Measurements from ENCODE around the gene ITPRID2.

ITPRID2 gene

GRCh38 chr2:181879295-181879694 is 12.2 kb upstream of the ITPRID2 start:
- H3K27ac ChIP-seq, result no peak overlapping the region

DNA sequence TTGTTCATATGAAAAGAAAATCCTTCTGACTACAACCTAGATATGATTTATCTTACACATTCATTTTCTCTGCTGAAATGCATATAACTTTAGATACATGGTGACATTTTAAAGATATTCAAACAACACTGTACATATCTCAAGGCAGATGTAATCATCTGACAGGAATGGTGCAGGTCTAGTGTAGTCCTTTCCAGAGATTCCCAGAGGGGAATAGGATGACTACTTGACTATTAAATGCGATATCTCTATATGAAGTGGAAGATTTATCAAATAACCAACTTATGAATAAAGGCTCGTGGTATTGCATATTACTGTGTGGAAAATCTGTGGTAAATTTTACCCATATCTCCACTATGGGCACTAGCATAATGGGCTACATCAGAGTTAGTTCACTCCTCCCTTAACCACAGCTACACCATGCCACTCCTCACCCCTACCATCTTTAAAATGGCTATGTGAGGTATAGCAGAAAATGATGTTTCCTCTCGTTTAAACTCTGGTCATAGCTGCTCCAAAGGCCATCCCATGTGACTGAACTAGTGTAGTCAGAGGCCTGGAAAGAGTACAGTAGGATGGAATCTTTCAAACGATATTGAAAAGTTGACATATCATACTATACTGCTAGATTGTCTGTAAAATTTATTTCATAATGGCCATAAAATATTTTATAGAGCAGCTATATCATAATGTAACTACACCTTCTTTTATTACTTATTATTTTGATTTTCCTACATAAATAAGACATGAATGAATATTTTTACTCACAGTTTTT is 9.1 kb upstream of the ITPRID2 start:
- H3K4me3 ChIP-seq, result no peak overlapping the region
- DNase-seq (ENCODE audit: low spot score), result no peak
- H3K27ac ChIP-seq, result no peak overlapping the region
- TF ChIP-seq, protein P1, sequence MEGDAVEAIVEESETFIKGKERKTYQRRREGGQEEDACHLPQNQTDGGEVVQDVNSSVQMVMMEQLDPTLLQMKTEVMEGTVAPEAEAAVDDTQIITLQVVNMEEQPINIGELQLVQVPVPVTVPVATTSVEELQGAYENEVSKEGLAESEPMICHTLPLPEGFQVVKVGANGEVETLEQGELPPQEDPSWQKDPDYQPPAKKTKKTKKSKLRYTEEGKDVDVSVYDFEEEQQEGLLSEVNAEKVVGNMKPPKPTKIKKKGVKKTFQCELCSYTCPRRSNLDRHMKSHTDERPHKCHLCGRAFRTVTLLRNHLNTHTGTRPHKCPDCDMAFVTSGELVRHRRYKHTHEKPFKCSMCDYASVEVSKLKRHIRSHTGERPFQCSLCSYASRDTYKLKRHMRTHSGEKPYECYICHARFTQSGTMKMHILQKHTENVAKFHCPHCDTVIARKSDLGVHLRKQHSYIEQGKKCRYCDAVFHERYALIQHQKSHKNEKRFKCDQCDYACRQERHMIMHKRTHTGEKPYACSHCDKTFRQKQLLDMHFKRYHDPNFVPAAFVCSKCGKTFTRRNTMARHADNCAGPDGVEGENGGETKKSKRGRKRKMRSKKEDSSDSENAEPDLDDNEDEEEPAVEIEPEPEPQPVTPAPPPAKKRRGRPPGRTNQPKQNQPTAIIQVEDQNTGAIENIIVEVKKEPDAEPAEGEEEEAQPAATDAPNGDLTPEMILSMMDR (IDR thresholded peaks at IDR 0.05), result no peak

More at GRCh38 chr2:181879295-181879694, 12.2 kb upstream of the ITPRID2 start:
- no peak for DNase-seq (ENCODE audit: low spot score)
- TF ChIP-seq, protein P1 (IDR thresholded peaks at IDR 0.05), result no peak
- no peak overlapping the region for H3K4me3 ChIP-seq

GRCh38 chr2:181884601-181885000 is 6.9 kb upstream of the ITPRID2 start:
- Histone ChIP-seq H3K27ac (no peak overlapping the region), H3K4me3 (no peak overlapping the region)
- DNase-seq (ENCODE audit: low spot score), result no peak
- TF ChIP-seq, protein P1 (IDR thresholded peaks at IDR 0.05), result no peak

GRCh38 chr2:181885096-181885495 is 6.4 kb upstream of the ITPRID2 start:
- no peak for DNase-seq (ENCODE audit: low spot score)
- Histone ChIP-seq H3K4me3 (no peak overlapping the region), H3K27ac (no peak overlapping the region)
- TF ChIP-seq, protein P1 (IDR thresholded peaks at IDR 0.05), result no peak

DNA sequence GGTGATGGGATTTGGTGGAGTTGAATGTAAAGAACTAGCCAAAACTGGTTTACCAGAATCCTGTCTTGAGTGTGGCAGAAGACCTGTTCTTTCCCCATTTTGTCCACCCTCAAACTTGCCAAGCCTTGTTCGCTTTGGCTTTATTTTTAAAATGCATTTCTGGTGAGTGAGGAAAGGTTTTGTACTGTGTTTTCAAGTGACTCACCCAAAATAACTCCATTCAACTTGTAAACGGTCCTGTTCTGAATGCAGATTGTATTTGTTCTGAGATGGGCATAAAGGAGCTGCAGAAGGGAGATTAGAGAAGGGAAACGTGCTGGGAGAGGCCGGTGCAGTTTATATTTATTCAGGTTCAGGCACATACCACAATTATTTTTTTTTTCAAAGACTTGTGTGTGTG is 5.3 kb upstream of the ITPRID2 start:
- DNase-seq (ENCODE audit: low spot score), result no peak
- TF ChIP-seq, protein P1 (IDR thresholded peaks at IDR 0.05), result no peak
- Histone ChIP-seq H3K4me3 (no peak overlapping the region), H3K27ac (no peak overlapping the region)

DNA sequence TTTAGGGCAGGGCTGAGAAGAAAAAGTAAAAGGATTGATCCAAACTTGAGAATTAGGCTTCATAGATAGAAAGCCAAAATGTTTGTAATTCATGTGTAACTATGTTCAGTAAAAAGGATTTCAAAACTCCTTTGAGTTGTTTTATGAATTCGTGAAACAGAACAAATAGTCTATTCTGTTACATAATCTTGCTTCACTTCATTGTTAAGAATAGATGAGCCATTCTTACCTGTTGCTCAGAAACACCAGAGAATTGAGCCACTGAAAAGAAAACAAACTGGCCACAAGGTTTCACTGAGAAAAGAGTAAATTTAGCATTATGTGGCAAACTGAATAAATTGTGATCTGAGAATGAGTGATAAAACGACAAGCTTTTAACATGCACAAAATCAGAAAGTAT is 4.5 kb upstream of the ITPRID2 start:
- no peak overlapping the region for H3K27ac ChIP-seq
- TF ChIP-seq, protein P1 (IDR thresholded peaks at IDR 0.05), result no peak
- no peak for DNase-seq (ENCODE audit: low spot score)
- H3K4me3 ChIP-seq, result no peak overlapping the region

DNA sequence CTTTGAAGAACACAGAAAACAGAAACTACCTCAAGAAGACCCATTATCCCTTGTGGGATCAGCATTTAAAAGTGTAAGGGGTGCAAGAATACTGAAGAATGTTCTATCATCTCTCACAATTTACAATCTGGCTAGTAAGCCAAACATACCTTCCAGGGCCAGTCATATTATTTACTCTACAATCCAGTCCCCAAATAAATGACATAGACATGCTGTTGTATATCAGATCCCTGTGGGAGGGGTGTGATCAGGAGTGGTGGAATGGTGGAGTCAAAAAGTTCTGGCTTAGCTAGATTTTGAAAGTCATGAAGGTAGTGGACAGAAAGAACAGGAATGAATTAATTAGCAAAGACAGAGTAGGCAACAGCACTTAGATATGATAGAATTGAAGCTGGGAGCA is 1.8 kb upstream of the ITPRID2 start:
- Histone ChIP-seq H3K4me3 (no peak overlapping the region), H3K27ac (peak overlapping the region in 1 of 2 donors; percentile 99)
- TF ChIP-seq, protein P1 (IDR thresholded peaks at IDR 0.05), result no peak
- DNase-seq (ENCODE audit: low spot score), result no peak
